ENCODE results near the gene SNX27.
"Not testable (repeated sequence)": the region's sequence is repeated elsewhere in the genome, so short reads cannot be mapped to it uniquely, and the experiment has no call there.

Gene SNX27

DNA sequence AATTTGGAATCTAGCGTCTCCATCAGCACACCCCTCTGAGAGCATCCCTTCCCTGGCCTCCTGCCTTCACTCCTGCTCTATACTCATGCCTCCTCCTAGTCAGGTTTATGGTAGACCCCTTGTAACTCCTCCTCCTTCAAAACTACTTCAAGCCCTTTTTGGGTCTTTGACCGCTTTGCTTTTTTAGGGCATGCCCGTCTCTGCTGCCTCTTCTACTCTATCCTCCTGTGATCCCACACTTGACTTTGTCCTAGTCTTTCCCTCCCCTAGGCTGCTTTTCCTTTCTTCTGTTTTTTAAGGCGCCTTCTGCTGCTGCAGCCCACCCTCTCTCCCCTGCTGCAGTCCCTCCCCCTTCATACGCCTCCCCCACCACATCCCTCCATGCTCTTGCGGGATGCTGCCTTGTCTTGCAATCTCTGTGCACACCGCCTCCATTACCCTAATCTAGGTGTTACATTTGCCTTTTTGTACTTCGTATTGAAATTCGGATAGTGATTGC is 1.5 kb downstream of the SNX27 start:
- DNase-seq (ENCODE audit: insufficient read length, low spot score) (no peak), FAIRE-seq (no peak)
- TF ChIP-seq POLR2A (IDR thresholded peaks at IDR 0.05; ENCODE audit: low read depth, low read length), result no peak

DNA sequence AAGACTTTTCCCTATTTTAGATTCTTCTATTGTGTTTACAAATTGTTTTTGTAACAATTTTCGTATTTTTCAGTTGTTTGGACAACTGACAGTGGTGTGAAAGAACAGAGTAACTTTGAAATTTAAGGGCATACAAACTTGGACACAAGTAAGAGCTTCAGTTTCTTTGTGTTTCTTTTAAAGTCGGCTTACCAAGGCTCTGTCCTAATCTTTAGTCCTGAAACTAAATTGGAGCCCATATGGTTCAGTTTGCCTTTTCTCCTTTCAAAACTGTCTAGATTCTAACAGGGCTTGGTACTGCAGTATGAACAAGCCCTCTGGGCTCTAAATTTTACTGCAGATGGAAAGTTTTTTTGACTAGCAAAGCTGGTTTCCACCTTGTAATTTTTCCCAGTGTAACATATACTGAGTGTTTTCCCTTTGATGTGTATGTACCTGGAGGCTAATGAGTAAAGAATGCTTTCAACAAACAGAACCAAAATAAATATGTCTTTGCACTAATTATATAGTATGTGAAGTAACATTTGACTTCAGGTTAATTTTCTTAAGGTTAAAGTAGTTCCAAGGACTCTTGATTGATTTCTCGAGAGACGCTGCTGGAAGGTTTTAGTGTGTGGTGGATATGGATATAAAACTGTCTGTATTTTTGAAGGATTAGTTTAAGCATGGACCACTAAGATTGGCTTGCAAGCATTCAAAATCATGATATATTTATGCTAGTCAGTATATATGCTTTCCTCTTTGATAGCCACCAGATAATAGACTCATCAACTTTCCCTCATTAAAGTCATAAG is 4.1 kb downstream of the SNX27 start:
- no peak for TF ChIP-seq POLR2A (IDR thresholded peaks at IDR 0.05; ENCODE audit: low read depth, low read length)
- no peak for DNase-seq (ENCODE audit: insufficient read length, low spot score)
- no peak for FAIRE-seq

DNA sequence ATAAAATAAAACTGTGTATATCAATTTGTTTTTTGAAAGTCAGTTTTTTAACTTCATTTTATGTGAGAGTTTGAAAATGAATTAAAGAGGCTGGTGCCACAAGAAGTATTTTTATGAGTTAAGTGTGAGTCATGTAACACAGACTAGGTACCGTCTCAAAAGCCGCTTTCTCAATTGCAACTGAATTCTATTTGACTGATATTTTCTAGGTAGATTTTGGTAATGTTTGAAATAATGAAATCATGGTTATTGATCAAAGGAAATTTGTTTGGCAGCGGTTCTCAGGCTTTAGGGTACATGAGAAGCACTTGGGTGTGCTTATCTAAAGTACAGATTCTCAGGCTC is 4.6 kb downstream of the SNX27 start:
- DNase-seq (ENCODE audit: insufficient read length, low spot score), result no peak
- no peak for FAIRE-seq
- TF ChIP-seq POLR2A (IDR thresholded peaks at IDR 0.05; ENCODE audit: low read depth, low read length), result no peak

- TF ChIP-seq POLR2A (IDR thresholded peaks at IDR 0.05; ENCODE audit: low read depth, low read length), result no peak
- no peak for FAIRE-seq
- DNase-seq (ENCODE audit: insufficient read length, low spot score), result no peak
Measured at GRCh38 chr1:151618003-151618402, 6.2 kb downstream of the SNX27 start.

- FAIRE-seq (no peak), DNase-seq (ENCODE audit: insufficient read length, low spot score) (no peak)
- no peak for TF ChIP-seq POLR2A (IDR thresholded peaks at IDR 0.05; ENCODE audit: low read depth, low read length)
Measured at GRCh38 chr1:151618470-151618869, 6.6 kb downstream of the SNX27 start.

- FAIRE-seq; DNase-seq (ENCODE audit: insufficient read length, low spot score): not testable (repeated sequence)
Measured at GRCh38 chr1:151618996-151619395, 7.1 kb downstream of the SNX27 start.

- FAIRE-seq (peak; percentile 93), DNase-seq (ENCODE audit: insufficient read length, low spot score) (no peak)
- no peak for TF ChIP-seq POLR2A (IDR thresholded peaks at IDR 0.05; ENCODE audit: low read depth, low read length)
Measured at GRCh38 chr1:151619489-151620093, 7.7 kb downstream of the SNX27 start.

- no peak for DNase-seq (ENCODE audit: insufficient read length, low spot score)
- no peak for FAIRE-seq
Measured at GRCh38 chr1:151620286-151620685, 8.4 kb downstream of the SNX27 start.

DNA sequence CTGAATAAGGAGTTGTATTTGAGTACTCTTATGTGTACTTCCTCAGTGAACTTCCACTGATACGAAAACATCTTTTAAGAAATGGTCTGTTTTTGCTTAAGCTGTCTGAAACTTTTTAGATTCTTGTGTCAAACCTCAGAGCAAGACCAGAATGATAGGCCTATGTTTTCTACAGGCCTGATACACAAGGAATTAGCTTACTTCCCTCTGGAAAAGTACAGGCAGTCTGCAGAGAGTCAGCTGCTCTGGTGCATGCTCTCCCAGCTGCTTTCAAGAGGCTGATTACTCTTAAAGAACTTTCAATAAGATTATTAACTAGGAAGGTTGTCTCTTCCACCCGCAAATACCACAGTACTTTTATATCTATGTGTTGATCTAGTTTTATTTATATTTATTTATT is 9.5 kb downstream of the SNX27 start:
- DNase-seq (ENCODE audit: insufficient read length, low spot score) (no peak), FAIRE-seq (no peak)
- TF ChIP-seq POLR2A (IDR thresholded peaks at IDR 0.05; ENCODE audit: low read depth, low read length), result no peak

More at GRCh38 chr1:151620286-151620685, 8.4 kb downstream of the SNX27 start:
- TF ChIP-seq POLR2A (IDR thresholded peaks at IDR 0.05; ENCODE audit: low read depth, low read length), result no peak

- TF ChIP-seq POLR2A (IDR thresholded peaks at IDR 0.05; ENCODE audit: low read depth, low read length), result no peak
- FAIRE-seq (no peak), DNase-seq (ENCODE audit: insufficient read length, low spot score) (no peak)
Measured at GRCh38 chr1:151624783-151625182, 12.9 kb downstream of the SNX27 start.

- no peak for TF ChIP-seq POLR2A (IDR thresholded peaks at IDR 0.05; ENCODE audit: low read depth, low read length)
- no peak for FAIRE-seq
Measured at GRCh38 chr1:151626740-151627334, 15.0 kb downstream of the SNX27 start.

DNA sequence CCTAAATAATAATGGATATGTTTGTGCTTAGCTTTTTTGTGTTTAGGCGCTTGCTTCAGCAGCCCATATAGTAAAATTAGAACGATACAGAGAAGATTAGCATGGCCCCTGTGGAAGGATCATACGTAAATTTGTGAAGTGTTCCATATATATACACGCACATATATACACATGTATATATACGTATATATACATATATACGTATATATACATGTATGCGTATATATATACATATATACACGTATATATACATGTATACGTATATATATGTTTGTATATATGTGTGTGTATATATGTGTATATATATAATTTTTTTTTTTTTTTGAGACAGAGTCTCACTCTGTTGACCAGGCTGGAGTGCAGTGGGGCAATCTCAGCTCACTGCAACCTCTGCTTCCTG is 17.4 kb downstream of the SNX27 start:
- no peak for TF ChIP-seq POLR2A (IDR thresholded peaks at IDR 0.05; ENCODE audit: low read depth, low read length)
- FAIRE-seq (no peak), DNase-seq (ENCODE audit: insufficient read length, low spot score) (no peak)

More at GRCh38 chr1:151626740-151627334, 15.0 kb downstream of the SNX27 start:
- no peak for DNase-seq (ENCODE audit: insufficient read length, low spot score)

DNA sequence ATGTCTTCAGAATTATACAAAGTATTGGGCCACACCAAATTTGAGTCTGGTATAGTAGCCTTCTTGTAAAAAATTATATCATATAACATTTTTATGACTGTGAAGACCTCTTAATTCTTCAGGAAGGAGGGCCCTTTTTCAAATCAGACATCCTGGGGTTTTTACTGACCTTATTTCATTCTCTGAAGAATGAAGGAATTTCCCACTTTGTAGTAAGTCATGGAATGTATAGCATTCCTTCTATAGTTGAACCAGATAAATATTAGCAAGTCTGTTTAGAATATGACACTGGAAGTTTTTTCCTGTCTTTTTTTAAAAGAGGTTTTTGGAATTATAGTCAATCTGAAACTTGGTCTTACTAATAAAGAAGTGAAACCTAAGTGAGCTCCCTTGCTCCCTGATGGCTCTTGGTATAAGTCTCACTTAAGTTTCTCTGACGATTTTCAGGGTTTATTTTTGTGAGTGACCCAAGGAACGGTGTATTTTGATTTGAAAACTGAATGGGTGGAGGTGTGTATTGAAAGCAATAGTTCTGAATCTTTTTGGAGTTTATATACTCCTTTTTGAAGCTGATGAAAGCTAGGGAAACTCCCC is 23.7 kb downstream of the SNX27 start:
- TF ChIP-seq POLR2A (IDR thresholded peaks at IDR 0.05; ENCODE audit: low read depth, low read length), result no peak
- no peak for DNase-seq (ENCODE audit: insufficient read length, low spot score)
- peak; percentile 11 for FAIRE-seq

DNA sequence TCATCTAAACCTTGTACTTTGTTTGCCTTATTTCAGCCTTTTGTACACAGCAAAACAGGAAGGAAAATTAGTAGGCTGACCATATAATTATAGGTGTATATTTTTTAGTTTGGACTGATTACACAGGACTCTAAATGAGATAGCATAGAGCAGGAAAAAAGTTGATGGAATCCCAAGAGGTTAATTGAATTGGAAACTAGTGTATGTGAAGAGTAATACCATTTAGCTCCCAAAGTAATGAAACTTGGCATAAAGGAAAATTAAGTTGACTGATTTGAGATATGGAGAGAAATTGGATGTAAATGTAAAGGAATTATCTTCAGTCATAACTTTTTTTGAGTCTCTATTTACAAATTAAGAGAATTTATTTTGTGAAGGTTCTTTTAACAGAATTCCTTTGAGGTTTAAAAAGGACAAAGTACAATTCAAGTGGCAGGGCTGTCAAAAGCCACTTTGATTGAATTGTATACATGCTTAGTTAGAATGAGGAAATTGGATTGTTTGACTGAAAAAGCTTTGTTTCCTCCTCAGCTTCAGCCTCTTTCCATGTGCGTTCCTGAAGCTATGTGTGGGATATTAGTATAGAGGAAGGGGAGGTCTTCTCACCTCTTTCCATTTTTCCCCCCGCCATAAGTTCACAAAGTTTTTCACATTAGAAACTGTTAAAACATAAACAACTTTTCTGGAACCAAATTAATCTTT is 26.4 kb downstream of the SNX27 start:
- DNase-seq (ENCODE audit: insufficient read length, low spot score) (no peak), FAIRE-seq (no peak)
- TF ChIP-seq POLR2A (IDR thresholded peaks at IDR 0.05; ENCODE audit: low read depth, low read length), result no peak
